SU-DHL-6 (cell line): ENCODE data around the gene GCNT1.
"Not testable (repeated sequence)": the region's sequence is repeated elsewhere in the genome, so short reads cannot be mapped to it uniquely, and the experiment has no call there.

ENCODE experiments used
- CTCF ChIP-seq: fragments of 200-600 bp; sonication (generic); IDR thresholded peaks from one replicate; pipeline ENCODE4 v1.5.1; 2017; ENCODE audit warnings: antibody characterized with exemption, mild to moderate bottlenecking, low read length, moderate library complexity; ENCODE audit not compliant: insufficient read depth, poor library complexity, severe bottlenecking
- EZH2phosphoT487 ChIP-seq: fragments of 200-600 bp; sonication (generic), shearing (Covaris generic); conservative IDR thresholded peaks from 2 replicates; pipeline ENCODE4 v1.6.1; 2018; ENCODE audit warnings: mild to moderate bottlenecking, antibody characterized with exemption, low read length, moderate library complexity, mixed read lengths

GRCh38 chr9:76493496-76493895, 34.5 kb downstream of the GCNT1 start:
- not testable (repeated sequence) for TF ChIP-seq CTCF, EZH2phosphoT487
